Eye (tissue), 1 donor: ENCODE measurements around the gene STARD6.
"Not testable (repeated sequence)": the region's sequence is repeated elsewhere in the genome, so short reads cannot be mapped to it uniquely, and the experiment has no call there.

Source experiments
- DNase-seq: peaks from one replicate; pipeline ENCODE4 v3.0.0-alpha.2; 2015

Gene STARD6

DNA sequence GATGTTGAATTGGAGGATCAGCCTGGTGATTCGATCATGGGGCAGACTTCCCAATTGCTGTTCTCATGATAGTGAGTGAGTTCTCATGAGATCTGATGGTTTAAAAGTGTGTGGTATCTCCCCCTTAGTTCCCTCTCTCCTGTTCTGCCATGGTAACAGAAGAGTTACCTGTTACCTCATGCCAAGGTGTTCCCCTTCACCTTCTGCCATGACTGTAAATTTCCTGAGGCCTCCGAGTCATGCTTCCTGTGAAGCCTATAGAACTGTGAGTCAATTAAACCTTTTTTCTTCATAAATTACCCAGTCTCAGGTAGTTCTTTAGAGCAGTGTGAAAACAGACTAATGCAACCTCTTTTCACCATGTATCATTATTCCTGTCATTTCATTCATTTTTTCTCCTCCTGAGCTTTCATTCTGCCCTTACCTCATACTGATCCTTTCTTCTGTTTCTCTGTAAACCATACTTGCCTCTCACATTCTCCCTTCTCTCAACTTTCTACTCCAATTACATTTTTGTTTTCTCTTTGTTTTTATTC, 22.0 kb downstream of the STARD6 start:
- no peak for DNase-seq

DNA sequence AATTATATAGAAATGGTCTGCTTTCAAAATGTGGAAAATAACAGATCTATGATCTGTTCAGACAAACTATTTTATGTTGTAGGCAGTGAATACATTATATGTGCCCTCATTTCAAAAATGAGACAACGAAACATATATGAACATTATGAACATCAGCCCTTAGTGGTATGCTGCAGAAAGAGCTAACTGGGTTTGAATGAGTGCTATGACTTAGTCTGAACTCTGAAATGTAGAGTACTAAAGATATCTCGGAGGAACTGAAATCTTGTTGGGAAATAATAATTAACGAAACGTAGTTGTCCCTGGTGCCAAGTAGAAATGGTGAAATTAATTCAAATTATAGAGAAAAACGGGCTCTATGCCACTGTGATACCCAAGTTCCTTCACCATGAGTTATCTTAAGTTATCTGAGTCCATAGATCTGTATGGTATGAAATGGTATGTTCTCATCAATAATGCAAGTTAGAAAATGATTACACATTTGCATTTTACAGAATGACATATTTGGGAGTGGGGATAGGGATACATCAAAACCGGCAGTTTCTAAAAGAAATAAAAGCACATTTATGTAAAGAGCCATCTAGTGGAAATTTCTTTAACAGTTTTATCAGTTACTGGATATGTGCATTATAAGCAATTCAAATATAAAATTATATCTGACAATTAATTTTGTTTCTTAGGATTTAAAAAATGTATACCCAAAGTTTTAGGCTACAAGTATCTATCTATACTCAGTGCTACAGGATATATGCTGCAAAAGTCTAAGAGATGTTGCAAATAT, 26.7 kb downstream of the STARD6 start:
- no peak for DNase-seq

DNA sequence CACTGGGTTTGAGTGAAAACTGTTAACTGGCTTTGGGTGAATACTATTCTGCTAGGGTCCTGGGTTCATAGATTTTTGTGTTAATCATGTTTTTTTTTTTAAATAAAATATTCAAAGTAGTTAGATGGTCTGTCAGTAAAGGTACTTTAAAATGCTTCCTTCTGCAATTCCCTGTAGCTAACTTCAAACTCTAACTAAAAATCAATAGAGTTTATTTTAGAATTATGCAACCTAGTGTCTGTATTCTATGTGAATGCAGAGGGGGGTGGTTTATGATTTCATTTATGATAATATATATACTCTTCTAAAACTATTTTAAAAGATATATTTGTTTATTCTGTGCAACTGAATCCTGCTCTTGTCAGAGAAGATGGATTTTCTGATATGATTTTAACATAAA, 27.9 kb downstream of the STARD6 start:
- DNase-seq: no peak

GRCh38 chr18:54327818-54328217, 29.8 kb downstream of the STARD6 start:
- DNase-seq: no peak

- DNase-seq: no peak
These were observed 33.7 kb downstream of the STARD6 start for GRCh38 chr18:54323970-54324369.

GRCh38 chr18:54323561-54323960, 34.1 kb downstream of the STARD6 start:
- DNase-seq: no peak

DNA sequence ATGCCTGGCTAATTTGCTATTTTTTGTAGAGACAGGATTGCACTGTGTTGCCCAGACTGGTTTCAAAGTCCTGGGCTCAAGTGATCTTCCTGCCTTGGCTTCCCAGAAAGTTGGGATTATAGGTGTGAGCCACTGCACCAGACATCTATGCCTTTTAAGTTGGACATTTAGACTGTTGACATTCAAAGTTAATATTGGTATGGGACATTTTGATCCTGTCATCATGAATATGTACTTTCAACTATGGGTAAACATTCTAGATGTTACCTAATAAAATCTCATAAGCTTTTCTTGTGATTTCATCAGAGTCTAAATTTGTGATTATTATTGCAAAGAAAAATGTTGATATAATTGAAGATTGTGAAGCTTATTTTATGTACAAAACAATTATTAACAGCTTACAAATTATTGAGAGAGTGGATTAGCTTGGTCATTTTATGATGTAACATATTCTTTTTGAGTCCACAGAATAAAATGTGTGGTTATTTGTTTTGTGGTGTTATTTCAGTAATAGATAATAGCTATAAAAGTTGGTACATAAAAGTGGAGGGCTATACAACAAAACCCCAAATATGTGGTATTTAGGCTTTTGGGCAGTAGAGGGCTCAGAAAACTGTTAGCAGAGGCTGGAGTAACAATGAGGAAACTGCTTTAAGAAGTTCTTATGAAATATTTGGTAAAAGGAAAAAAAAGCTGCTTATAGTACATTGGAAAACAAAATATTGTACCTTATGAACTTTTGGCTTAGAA, 41.4 kb downstream of the STARD6 start:
- DNase-seq: no peak

DNA sequence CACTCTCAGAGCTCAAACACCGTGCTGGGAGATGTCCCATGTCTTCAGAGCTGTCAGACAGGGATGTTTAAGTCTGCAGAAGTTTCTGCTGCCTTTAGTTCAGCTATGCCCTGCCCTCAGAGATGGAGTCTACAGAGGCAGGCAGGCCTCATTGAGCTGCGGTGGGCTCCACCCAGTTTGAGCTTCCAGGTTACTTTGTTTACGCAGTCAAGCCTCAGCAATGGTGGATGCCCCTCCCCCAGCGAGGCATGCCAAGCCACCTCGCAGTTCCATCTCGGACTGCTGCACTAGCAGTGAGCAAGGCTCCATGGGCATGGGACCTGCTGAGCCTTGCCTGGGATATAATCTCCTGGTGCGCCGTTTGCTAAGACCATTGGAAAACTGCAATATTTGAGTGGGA, 48.1 kb downstream of the STARD6 start:
- not testable (repeated sequence) for DNase-seq

DNA sequence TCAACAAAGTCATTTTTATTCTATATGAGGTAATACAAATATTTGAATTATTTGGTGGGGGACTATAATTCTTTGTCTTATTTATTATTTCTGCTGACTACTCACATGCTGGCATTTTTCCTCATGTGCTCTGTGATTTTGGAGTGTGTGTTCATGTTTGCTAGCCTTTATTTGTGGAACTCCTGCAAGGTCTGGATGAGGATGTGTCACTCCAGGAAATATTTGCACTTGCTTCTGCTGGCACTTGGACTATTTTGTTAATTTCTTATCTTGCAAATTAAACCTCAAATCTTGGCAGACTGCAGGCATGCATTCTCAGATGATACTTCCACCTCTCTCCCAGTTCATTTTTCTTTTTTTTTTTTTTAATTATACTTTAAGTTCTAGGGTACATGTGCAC, 54.2 kb downstream of the STARD6 start:
- no peak for DNase-seq

- DNase-seq: not testable (repeated sequence)
These were observed 58.7 kb downstream of the STARD6 start for GRCh38 chr18:54298991-54299390.

DNA sequence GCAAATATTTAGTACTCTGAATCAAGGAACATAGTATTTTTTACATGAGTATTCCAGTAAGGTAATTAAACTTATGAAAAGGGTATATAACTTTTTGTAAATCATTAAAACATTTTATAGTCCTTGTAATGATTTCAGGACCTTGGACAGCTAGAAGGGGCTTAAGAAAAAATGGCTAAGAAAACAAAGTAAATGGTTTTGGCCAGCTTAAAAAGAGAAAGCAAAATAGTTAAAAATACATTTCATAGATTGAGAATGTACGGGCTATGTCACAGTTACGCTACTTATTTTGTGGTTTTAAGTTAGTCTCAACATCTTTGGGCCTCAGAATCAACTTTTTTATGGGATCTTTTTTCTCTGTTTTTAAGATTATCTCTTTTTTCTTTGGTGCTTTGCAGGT, 61.6 kb downstream of the STARD6 start:
- no peak for DNase-seq

GRCh38 chr18:54294274-54294673, 63.4 kb downstream of the STARD6 start:
- DNase-seq: no peak

DNA sequence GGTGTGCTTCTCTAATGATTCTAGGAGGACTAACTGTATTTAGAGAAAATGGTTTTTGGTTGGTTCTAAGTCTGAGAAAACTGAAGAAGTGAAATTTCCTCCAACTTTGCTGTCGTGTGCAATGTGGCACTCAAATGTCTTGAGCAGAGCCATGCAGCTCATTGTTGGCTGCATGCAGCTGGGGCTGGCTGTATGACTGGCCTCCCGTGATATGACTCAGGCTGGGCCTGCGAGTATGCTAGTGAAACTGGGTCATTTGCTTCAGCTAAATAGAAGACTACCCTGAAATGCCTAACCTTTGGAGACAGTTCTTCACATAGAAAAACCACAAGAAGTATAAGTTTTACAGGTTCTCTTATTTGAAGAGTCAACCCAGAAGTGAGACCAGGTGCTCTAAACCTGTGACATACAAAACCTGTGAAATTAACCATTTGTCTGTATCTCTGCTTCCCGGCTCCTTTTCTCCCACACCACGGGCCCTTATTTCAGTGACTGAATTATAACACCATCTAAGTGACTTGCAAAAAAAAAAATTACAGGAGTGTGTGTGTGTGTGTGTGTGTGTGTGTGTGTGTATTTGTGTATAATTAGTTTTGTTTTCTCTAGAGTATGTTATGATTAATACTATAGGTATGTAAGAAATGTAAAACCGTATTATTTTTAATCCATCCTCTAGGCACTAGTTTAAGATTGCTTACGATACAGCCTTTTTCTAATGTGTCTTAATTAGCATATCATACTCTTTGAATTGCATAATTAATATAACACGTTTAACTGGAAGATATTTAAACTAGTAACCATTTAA, 72.5 kb downstream of the STARD6 start:
- no peak for DNase-seq

- DNase-seq: no peak
These were observed 73.1 kb downstream of the STARD6 start for GRCh38 chr18:54284535-54284934.

DNA sequence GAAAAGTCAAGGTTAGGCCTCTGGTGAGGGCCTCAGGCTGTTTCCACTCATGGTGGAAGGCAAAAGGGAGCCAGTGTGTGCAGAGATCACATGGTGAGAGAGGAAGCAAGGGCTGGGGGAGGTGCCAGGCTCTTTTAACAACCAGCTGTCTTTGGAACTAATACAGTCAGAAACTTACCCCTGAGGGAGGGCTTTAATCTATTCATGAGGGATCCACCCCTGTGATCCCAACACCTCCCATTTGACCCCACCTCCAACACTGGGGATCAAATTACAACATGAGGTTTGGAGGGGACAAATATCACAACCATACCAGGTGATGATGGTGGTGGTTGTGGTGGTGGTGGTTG, 77.5 kb downstream of the STARD6 start:
- DNase-seq: no peak

- no peak for DNase-seq
These were observed 78.0 kb downstream of the STARD6 start for GRCh38 chr18:54279477-54280219.

DNA sequence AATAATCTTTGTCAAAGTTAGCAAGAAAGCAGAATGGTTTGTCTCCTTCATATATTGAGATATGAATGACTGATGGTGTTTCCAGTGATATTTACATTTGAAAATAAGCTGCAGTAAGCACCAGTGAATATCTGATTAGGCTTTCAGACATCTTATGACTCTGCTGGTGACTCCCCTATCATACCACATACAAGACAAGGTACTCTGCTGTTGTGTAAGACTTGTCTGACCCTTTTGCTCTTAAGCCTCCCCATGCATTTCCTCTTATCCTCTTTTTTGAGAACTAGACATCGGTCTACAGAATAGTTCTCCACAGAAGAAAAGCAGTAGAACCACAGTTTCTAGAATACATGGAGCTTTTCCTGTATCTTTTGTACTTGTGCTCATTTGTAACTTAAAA, 79.0 kb downstream of the STARD6 start:
- no peak for DNase-seq

GRCh38 chr18:54277899-54278298, 79.8 kb downstream of the STARD6 start:
- no peak for DNase-seq
